ENCODE data around the gene DPM2.

GRCh38 chr9:127946728-127947127 is 9.1 kb upstream of the DPM2 start:
- no peak for TF ChIP-seq EZH2 (IDR thresholded peaks at IDR 0.05; ENCODE audit: insufficient read depth, poor library complexity, severe bottlenecking)
- no peak for TF ChIP-seq EZH2phosphoT487 (IDR thresholded peaks at IDR 0.05; ENCODE audit: insufficient read depth, low read depth)
